Measurements from ENCODE around the gene NETO2. TPM values are rescaled to one million over a fixed set of nuclear protein-coding genes. Genes with fewer than 3 reads are reported as not detected.

NETO2 gene
- total and polyA plus RNA-seq, 2 of the 13 experiments (the other 11 are each of a cell fraction or from before 2014, with no cell fraction given), result 8.2 to 13.5 TPM

DNA sequence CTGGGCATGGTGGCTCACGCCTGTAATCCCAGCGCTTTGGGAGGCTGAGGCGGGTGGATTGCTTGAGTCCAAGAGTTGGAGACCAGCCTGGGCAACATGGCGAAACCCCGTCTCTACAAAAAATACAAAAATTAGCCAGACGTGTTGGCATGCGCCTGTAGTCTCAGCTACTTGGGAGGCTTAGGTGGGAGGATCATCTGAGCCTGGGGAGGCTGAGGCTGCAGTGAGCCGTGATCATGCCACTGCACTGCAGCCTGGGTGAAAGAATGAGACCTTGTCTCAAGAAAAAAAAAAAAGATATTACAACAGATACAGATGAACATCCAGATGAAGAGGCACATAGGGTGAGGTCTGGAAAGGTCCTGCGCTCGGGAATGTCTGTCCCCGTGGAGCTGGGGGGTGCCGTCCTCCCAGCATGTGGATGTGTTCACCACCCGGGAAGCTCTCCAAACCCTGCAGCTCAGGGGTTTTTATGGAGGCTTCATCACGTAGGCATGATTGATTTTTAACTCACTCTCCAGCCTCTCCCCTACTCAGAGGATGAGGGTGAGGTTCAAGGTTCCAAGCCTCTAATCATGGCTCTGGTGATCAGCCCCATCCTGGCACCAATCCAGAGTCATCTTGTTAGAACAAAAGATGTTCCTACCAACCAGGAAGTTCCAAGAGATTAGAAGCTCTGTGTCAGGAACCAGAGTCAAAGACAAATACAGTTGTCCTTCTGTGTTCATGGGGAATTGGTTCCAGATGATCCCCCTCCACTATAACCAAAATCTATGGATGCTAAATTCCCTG, 85.3 kb downstream of the NETO2 start:
- in situ Hi-C loops (cut with HindIII; ENCODE audit: extremely low pct_ligation_motif_present, low pct_unique_long_range_greater_than_20kb) (no loop called here), intact Hi-C loops (cut with micrococcal nuclease; ENCODE audit: unreplicated experiment) (no loop called here)
- FAIRE-seq, result peak; percentile 60
- TF ChIP-seq ZFP37 (CRISPR knock-in tag; IDR thresholded peaks at IDR 0.05; ENCODE audit: borderline replicate concordance), result peak; percentile 74; the same call in 1 of the 2 replicates
- TF ChIP-seq ZNF598 (CRISPR knock-in tag; IDR thresholded peaks at IDR 0.05; ENCODE audit: borderline replicate concordance), result no peak
- TF ChIP-seq ZNF703 (CRISPR knock-in tag; IDR thresholded peaks at IDR 0.05; ENCODE audit: borderline replicate concordance), result no peak
- TF ChIP-seq ZNF337 (CRISPR knock-in tag; IDR thresholded peaks at IDR 0.05; ENCODE audit: borderline replicate concordance, low read depth), result no peak
- TF ChIP-seq ZNF547 (CRISPR knock-in tag; IDR thresholded peaks at IDR 0.05), result peak; percentile 35; the same call in 1 of the 2 replicates
- TF ChIP-seq, protein P1, sequence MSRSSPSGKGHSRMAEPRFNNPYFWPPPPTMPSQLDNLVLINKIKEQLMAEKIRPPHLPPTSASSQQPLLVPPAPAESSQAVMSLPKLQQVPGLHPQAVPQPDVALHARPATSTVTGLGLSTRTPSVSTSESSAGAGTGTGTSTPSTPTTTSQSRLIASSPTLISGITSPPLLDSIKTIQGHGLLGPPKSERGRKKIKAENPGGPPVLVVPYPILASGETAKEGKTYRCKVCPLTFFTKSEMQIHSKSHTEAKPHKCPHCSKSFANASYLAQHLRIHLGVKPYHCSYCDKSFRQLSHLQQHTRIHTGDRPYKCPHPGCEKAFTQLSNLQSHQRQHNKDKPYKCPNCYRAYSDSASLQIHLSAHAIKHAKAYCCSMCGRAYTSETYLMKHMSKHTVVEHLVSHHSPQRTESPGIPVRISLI (CRISPR knock-in tag; IDR thresholded peaks at IDR 0.05; ENCODE audit: borderline replicate concordance), result peak; percentile 68
- no peak for TF ChIP-seq JDP2 (CRISPR knock-in tag; IDR thresholded peaks at IDR 0.05; ENCODE audit: borderline replicate concordance)
- peak; percentile 85; the same call in 1 of the 2 replicates for TF ChIP-seq ZNF160 (CRISPR knock-in tag; IDR thresholded peaks at IDR 0.05)
- no peak for TF ChIP-seq PLRG1 (conservative IDR thresholded peaks at IDR 0.05)
- no peak for TF ChIP-seq EZH2 (conservative IDR thresholded peaks at IDR 0.05; ENCODE audit: low read depth, low read length)
- no peak for TF ChIP-seq ZSCAN29 (CRISPR knock-in tag; conservative IDR thresholded peaks at IDR 0.05)
- no peak for TF ChIP-seq ZNF775 (CRISPR knock-in tag; IDR thresholded peaks at IDR 0.05; ENCODE audit: borderline replicate concordance)
- TF ChIP-seq, protein P2, sequence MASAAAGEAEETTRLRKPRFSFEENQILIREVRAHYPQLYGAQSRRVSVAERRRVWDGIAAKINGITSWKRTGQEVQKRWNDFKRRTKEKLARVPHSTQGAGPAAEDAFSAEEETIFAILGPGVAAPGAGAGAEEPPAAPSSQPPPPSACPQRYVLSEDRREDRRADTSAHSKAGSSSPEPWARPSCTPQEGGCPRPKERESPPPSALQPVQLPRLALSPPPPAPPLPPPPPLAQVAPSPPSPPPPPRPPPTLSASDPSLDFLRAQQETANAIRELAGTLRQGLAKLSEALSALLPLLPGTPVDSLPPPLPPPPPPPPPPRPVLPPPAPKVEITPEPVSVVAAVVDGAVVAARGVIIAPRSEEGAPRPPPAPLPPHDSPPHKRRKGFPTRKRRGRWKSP (CRISPR knock-in tag; IDR thresholded peaks at IDR 0.05), result no peak; the same call in 1 of the 2 replicates
- no peak for TF ChIP-seq ZNF20 (CRISPR knock-in tag; IDR thresholded peaks at IDR 0.05)
- no peak for TF ChIP-seq PTBP1 (IDR thresholded peaks at IDR 0.05; ENCODE audit: low read depth, low read length, poor library complexity, severe bottlenecking)
- no peak for TF ChIP-seq ZNF569 (CRISPR knock-in tag; IDR thresholded peaks at IDR 0.05; ENCODE audit: borderline replicate concordance)

More for the DNA sequence above, 85.3 kb downstream of the NETO2 start:
- Histone ChIP-seq H3K27me3 (ENCODE audit: control insufficient read depth in 1 of 2, insufficient read depth in 2 of 2, low read length in 2 of 2) (peaks cover 0 to 2% of the 10 kb centered on the region in 2 experiments; a peak in 2 of 5 replicates), H2AFZ (ENCODE audit: low read length) (no peak overlapping the region), H3K4me3 (replicated peaks in 1 of 3; ENCODE audit: insufficient read depth in 1 of 3, low read depth in 2 of 3, low read length in 3 of 3) (peak overlapping the region in 1 of 3 experiments; percentile 5; a peak in 1 of 6 replicates), H3K9me3 (ENCODE audit: low read length) (peaks cover 8% of the 10 kb centered on the region; the same call in 1 of the 2 replicates), H3K79me2 (ENCODE audit: insufficient read depth, low read length) (no peaks in the 10 kb centered on the region), H3K36me3 (replicated peaks in 1 of 2; ENCODE audit: control insufficient read depth in 1 of 2, insufficient read depth in 2 of 2, low read length in 2 of 2) (no peaks in the 10 kb centered on the region), H3K4me1 (ENCODE audit: insufficient read depth, low read length) (peaks cover 71% of the 10 kb centered on the region), H3K9ac (ENCODE audit: insufficient read depth, low read depth, low read length) (no peak overlapping the region), H4K20me1 (ENCODE audit: insufficient read depth, low read length) (no peaks in the 10 kb centered on the region), H3K4me2 (ENCODE audit: low read depth, low read length) (peak overlapping the region; percentile 56), H3K27ac (ENCODE audit: extremely low read length, insufficient read depth, low read length) (peak overlapping the region; percentile 43)
- POLR2A ChIA-PET, result no interaction called here
- CTCF ChIA-PET (ENCODE audit: low intra/inter-chr PET ratio, low total read pairs), result no interaction called here
- WGBS (ENCODE audit: low lambda C conversion rate), result 55% methylated on average over 14 of the region's 14 CpGs
- BruUV-seq (replicated peaks), result no TSS peak
- DNase-seq (ENCODE audit: low spot score) (peak; percentile 94), ATAC-seq (peak; percentile 82)

All from HepG2 (cell line).